SU-DHL-6 (cell line): ENCODE results near the gene ZG16.

Experiments
- H2AFZ ChIP-seq: fragments of 200-600 bp; sonication (generic); 2 replicates; pipeline ENCODE4 v1.6.1; 2014; ENCODE audit warnings: low read depth, mild to moderate bottlenecking, moderate library complexity, mixed read lengths, antibody characterized with exemption, low read length; ENCODE audit not compliant: severe bottlenecking
- H3F3A ChIP-seq: fragments of 200-600 bp; shearing (Covaris generic); 2 replicates; pipeline ENCODE4 v1.6.0; 2016; ENCODE audit warnings: antibody characterized with exemption, mild to moderate bottlenecking; ENCODE audit not compliant: insufficient read depth
- H3K27ac ChIP-seq: fragments of 200-600 bp; sonication (generic); 2 replicates; pipeline ENCODE4 v1.5.1; 2016; ENCODE audit warnings: low read depth, mild to moderate bottlenecking, low read length, moderate library complexity, mixed read lengths
- H3K27me3 ChIP-seq: fragments of 200-600 bp; sonication (generic), shearing (Covaris generic); 2 replicates; pipeline ENCODE4 v1.6.0; 2014; ENCODE audit warnings: mild to moderate bottlenecking, low read length
- H3K36me3 ChIP-seq: fragments of 200-600 bp; sonication (generic); 2 replicates; pipeline ENCODE4 v1.6.1; 2014; ENCODE audit warnings: mild to moderate bottlenecking, low read length, mixed read lengths
- H3K4me2 ChIP-seq: fragments of 300-600, 200-600 bp; shearing (Covaris generic), sonication (generic); 2 replicates; pipeline ENCODE4 v1.6.0; 2014; ENCODE audit warnings: low read length, low read depth, mild to moderate bottlenecking; ENCODE audit not compliant: poor library complexity, severe bottlenecking
- H3K4me3 ChIP-seq: fragments of 200-600 bp; sonication (generic); 2 replicates; pipeline ENCODE4 v1.5.1; 2014; ENCODE audit warnings: antibody characterized with exemption, low read length, mild to moderate bottlenecking, mixed read lengths; ENCODE audit not compliant: insufficient read depth, poor library complexity, severe bottlenecking
- H3K79me2 ChIP-seq: fragments of 200-600 bp; sonication (generic); 2 replicates; pipeline ENCODE4 v1.6.1; 2014; ENCODE audit warnings: mild to moderate bottlenecking, low read length, moderate library complexity; ENCODE audit not compliant: insufficient read depth
- H3K9ac ChIP-seq: fragments of 200-600 bp; sonication (generic); 2 replicates; pipeline ENCODE4 v1.7.0; 2014; ENCODE audit warnings: mild to moderate bottlenecking, low read length
- H3K9me2 ChIP-seq: fragments of 200-600 bp; sonication (generic); replicated peaks from 2 replicates; pipeline ENCODE4 v1.6.1; 2014; ENCODE audit warnings: low read length; ENCODE audit not compliant: insufficient read depth
- H3K9me3 ChIP-seq: fragments of 200-600 bp; sonication (generic); 2 replicates; pipeline ENCODE4 v1.6.1; 2014; ENCODE audit warnings: low read length, mixed read lengths; ENCODE audit not compliant: insufficient read depth
- H4K20me1 ChIP-seq: fragments of 200-600 bp; sonication (generic); 2 replicates; pipeline ENCODE4 v1.6.1; 2014; ENCODE audit warnings: low read depth, mild to moderate bottlenecking, antibody characterized with exemption, low read length, moderate library complexity, mixed read lengths
- EZH2phosphoT487 ChIP-seq: fragments of 200-600 bp; sonication (generic), shearing (Covaris generic); conservative IDR thresholded peaks from 2 replicates; pipeline ENCODE4 v1.6.1; 2018; ENCODE audit warnings: mild to moderate bottlenecking, antibody characterized with exemption, low read length, moderate library complexity, mixed read lengths
- TF ChIP-seq, protein P1 (sequence below): fragments of 200-600 bp; sonication (generic); IDR thresholded peaks from one replicate; pipeline ENCODE4 v1.5.1; 2017; ENCODE audit warnings: antibody characterized with exemption, mild to moderate bottlenecking, low read length, moderate library complexity; ENCODE audit not compliant: insufficient read depth, poor library complexity, severe bottlenecking

ZG16 gene

DNA sequence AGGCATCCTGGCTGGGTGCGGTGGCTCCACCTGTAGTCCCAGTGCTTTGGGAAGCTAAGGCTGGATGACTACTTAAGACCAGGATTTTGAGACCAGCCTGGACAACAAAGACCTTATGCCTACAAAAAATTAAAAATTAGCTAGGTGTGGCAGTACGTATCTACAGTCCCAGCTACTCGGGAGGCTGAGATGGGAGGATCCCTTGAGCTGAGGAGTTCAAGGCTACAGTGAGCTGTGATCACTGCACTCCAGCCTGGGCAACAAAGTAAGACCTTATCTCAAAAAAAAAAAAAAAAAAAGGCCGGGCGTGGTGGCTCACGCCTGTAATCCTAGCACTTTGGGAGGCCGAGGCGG lies 48.3 kb downstream of the ZG16 start:
- Histone ChIP-seq H3K36me3 (no peaks in the 10 kb centered on the region), H3K4me2 (no peak overlapping the region), H3K9me2 (no peaks in the 10 kb centered on the region), H3F3A (no peaks in the 10 kb centered on the region), H3K79me2 (no peaks in the 10 kb centered on the region), H3K27me3 (no peaks in the 10 kb centered on the region), H3K9ac (no peak overlapping the region), H3K4me3 (no peak overlapping the region), H3K9me3 (no peaks in the 10 kb centered on the region), H4K20me1 (no peaks in the 10 kb centered on the region), H2AFZ (no peak overlapping the region), H3K27ac (no peak overlapping the region)
- TF ChIP-seq, protein P1, sequence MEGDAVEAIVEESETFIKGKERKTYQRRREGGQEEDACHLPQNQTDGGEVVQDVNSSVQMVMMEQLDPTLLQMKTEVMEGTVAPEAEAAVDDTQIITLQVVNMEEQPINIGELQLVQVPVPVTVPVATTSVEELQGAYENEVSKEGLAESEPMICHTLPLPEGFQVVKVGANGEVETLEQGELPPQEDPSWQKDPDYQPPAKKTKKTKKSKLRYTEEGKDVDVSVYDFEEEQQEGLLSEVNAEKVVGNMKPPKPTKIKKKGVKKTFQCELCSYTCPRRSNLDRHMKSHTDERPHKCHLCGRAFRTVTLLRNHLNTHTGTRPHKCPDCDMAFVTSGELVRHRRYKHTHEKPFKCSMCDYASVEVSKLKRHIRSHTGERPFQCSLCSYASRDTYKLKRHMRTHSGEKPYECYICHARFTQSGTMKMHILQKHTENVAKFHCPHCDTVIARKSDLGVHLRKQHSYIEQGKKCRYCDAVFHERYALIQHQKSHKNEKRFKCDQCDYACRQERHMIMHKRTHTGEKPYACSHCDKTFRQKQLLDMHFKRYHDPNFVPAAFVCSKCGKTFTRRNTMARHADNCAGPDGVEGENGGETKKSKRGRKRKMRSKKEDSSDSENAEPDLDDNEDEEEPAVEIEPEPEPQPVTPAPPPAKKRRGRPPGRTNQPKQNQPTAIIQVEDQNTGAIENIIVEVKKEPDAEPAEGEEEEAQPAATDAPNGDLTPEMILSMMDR: no peak
- no peak for TF ChIP-seq EZH2phosphoT487

DNA sequence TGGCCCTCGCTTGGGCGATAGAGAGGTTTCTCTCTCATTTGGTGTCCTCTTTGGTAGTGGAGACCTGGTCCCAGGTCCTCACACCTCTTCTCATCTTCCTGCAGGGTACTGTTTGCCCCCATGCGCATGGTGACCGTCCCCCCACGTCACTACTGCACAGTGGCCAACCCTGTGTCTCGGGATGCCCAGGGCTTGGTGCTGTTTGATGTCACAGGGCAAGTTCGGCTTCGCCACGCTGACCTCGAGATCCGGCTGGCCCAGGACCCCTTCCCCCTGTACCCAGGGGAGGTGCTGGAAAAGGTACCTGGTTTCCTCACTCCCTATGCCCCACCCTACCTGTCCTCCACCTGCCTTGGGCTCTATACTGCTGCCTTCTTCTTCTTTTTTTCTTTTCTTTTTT lies 52.7 kb downstream of the ZG16 start:
- Histone ChIP-seq H3K27me3 (no peaks in the 10 kb centered on the region), H3K79me2 (no peaks in the 10 kb centered on the region), H3K9ac (no peak overlapping the region), H2AFZ (no peak overlapping the region), H4K20me1 (no peaks in the 10 kb centered on the region), H3K4me2 (no peak overlapping the region), H3K36me3 (no peaks in the 10 kb centered on the region), H3F3A (no peaks in the 10 kb centered on the region), H3K4me3 (no peak overlapping the region), H3K9me3 (no peaks in the 10 kb centered on the region), H3K27ac (no peak overlapping the region), H3K9me2 (no peaks in the 10 kb centered on the region)
- TF ChIP-seq EZH2phosphoT487: no peak
- TF ChIP-seq, protein P1: no peak

DNA sequence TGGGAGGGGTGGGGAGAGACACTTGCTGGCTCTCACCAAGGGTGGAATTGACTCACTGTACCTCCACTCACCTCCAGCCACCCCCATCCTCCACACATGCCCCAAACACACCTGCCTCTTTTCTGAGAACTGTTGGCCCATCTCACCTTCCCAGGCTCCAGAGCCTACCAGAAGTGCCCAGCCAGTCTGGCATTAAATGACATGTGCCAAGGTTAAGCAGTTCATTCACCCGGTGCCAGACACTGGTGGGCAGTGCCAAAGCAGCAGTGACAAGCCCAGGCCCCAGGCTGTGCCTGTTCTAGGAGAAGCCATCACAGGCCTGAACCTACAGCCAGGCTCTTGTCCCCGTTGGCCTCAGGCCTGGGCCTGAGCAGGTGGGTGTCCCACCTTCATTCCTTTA lies 53.4 kb downstream of the ZG16 start:
- H3K4me3 ChIP-seq: no peak overlapping the region
- no peaks in the 10 kb centered on the region for H3K9me2 ChIP-seq
- no peak overlapping the region for H3K9ac ChIP-seq
- no peaks in the 10 kb centered on the region for H3K79me2 ChIP-seq
- H3F3A ChIP-seq: no peaks in the 10 kb centered on the region
- no peaks in the 10 kb centered on the region for H3K9me3 ChIP-seq
- no peak overlapping the region for H3K4me2 ChIP-seq
- no peak for TF ChIP-seq EZH2phosphoT487
- TF ChIP-seq, protein P1: no peak
- no peak overlapping the region for H2AFZ ChIP-seq
- H3K27ac ChIP-seq: no peak overlapping the region
- H3K27me3 ChIP-seq: no peaks in the 10 kb centered on the region
- H4K20me1 ChIP-seq: no peaks in the 10 kb centered on the region
- H3K36me3 ChIP-seq: no peaks in the 10 kb centered on the region
